Activated T-cell treated with anti-CD3 and anti-CD28 coated beads, Interleukin-2, amount 50 U/mL, for 4 hours (primary cell): ENCODE data around the gene YY1. TPM values are rescaled to one million over a fixed set of nuclear protein-coding genes. Genes with fewer than 3 reads are reported as not detected.
A peak's percentile ranks its signal among the peaks of the same experiment; 100 is the strongest.
"Not testable (repeated sequence)": the region's sequence is repeated elsewhere in the genome, so short reads cannot be mapped to it uniquely, and the experiment has no call there.

Experiments
- ATAC-seq, 2 donors: fragments of 200-7000 bp; cut with Tn5 transposase; one replicate each; pipeline ENCODE4 v1.10.0; 2021
- DNase-seq: peaks from one replicate; pipeline ENCODE4 v3.0.0-alpha.2; 2020
- H3K27me3 Mint-ChIP-seq: one replicate; pipeline ENCODE4 v1.8.0; 2021; ENCODE audit warnings: low read depth, mixed read lengths
- H3K36me3 Mint-ChIP-seq: one replicate; pipeline ENCODE4 v1.8.0; 2022; ENCODE audit warnings: mixed read lengths; ENCODE audit not compliant: insufficient read depth
- H3K4me1 Mint-ChIP-seq: one replicate; pipeline ENCODE4 v1.8.0; 2021; ENCODE audit warnings: low read depth, mixed read lengths
- H3K4me3 Mint-ChIP-seq: one replicate; pipeline ENCODE4 v1.8.0; 2021; ENCODE audit warnings: mild to moderate bottlenecking, moderate library complexity, mixed read lengths
- H3K9me3 Mint-ChIP-seq: one replicate; pipeline ENCODE4 v1.8.0; 2021; ENCODE audit warnings: mixed read lengths
- total RNA-seq, 3 donors: library from RNA; stranded (reverse); gene quantifications; one replicate each; pipeline ENCODE4 v1.2.1, GENCODE V29; 2021

The YY1 gene
- total RNA-seq, 3 donors from 2014 or later = 81.3 to 90.1 (median 88.3) TPM

DNA sequence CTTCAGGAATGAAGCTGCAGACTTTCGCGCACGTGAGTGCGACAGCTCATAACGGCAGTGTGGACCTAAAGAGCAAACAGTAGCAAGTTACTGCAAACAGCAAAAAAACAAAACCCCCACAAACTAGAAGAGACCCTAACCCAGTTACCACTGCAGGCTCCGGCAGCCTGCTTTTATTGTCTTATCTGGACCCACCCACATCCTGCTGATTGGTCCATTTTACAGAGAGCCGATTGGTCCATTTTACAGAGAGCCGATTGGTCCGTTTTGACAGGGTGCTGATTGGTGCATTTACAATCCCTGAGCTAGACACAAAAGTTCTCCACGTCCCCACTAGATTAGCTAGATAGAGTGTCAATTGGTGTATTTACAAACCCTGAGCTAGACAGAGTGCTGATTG is 31.4 kb upstream of the YY1 start:
- not testable (repeated sequence) for H3K9me3 Mint-ChIP-seq, H3K36me3 Mint-ChIP-seq, DNase-seq, ATAC-seq, H3K4me3 Mint-ChIP-seq, H3K27me3 Mint-ChIP-seq, H3K4me1 Mint-ChIP-seq

DNA sequence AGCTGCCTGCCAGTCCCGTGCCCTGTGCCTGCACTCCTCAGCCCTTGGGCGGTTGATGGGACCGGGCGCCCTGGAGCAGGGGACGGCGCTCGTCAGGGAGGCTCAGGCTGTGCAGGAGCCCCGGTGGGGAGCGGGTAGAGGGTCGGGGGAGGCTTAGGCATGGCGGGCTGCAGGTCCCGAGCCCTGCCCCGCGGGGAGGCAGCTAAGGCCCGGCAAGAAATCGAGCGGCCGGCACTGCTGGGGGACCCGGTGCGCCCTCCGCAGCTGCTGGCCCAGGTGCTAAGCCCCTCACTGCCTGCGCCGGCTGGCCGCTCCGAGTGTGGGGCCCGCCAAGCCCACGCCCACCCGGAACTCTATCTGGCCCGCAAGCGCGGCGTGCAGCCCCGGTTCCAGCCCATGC is 30.8 kb upstream of the YY1 start:
- not testable (repeated sequence) for H3K27me3 Mint-ChIP-seq, H3K4me1 Mint-ChIP-seq, H3K4me3 Mint-ChIP-seq, ATAC-seq, H3K9me3 Mint-ChIP-seq, H3K36me3 Mint-ChIP-seq, DNase-seq

DNA sequence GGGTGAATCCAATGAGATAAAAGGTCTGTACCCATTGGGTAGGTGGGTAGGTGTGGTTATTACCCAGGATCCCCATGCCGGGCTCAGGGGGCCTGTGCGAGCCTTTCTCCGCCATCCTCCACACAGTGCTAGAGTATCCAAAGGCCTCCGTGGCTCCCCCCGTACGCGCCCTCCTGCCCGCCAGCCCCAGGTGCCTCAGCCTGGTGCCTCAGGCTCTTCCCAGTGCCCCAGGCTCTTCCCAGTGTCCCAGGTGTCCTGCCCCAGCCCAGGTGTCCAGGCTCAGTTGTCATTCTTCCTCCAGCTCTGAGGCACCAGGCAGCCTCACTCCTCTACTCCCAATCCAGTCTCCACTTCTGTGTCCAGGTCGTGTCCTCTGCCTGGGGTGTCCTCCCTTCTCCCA is 27.6 kb upstream of the YY1 start:
- no peaks in the 10 kb centered on the region for H3K27me3 Mint-ChIP-seq
- H3K9me3 Mint-ChIP-seq = no peaks in the 10 kb centered on the region
- H3K4me1 Mint-ChIP-seq = peaks cover 16% of the 10 kb centered on the region
- no peaks in the 10 kb centered on the region for H3K36me3 Mint-ChIP-seq
- ATAC-seq (no peak), DNase-seq (no peak)
- no peak overlapping the region for H3K4me3 Mint-ChIP-seq

DNA sequence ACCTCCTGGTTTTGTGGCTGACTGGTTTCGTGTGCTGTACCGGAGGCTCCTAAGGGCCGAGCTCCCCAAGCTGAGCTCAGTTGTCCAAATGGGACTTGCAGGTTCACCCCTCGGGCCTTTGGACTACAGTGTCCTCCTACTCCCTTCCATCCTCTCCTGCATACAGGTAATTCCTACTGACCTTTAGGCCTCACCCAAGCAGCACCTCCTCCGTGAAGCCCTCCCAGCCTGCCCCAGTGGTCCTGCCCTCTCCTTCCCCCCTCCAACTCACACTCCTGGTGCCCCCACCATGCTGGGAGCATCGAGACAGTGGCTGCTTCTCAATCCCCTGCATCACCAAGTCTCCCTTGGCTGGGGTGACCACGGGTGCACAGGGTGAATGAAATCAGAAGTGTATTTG is 27.1 kb upstream of the YY1 start:
- Mint-ChIP-seq H3K9me3 (no peaks in the 10 kb centered on the region), H3K36me3 (no peaks in the 10 kb centered on the region), H3K4me1 (peaks cover 16% of the 10 kb centered on the region), H3K4me3 (no peak overlapping the region), H3K27me3 (no peaks in the 10 kb centered on the region)
- no peak for ATAC-seq
- no peak for DNase-seq

DNA sequence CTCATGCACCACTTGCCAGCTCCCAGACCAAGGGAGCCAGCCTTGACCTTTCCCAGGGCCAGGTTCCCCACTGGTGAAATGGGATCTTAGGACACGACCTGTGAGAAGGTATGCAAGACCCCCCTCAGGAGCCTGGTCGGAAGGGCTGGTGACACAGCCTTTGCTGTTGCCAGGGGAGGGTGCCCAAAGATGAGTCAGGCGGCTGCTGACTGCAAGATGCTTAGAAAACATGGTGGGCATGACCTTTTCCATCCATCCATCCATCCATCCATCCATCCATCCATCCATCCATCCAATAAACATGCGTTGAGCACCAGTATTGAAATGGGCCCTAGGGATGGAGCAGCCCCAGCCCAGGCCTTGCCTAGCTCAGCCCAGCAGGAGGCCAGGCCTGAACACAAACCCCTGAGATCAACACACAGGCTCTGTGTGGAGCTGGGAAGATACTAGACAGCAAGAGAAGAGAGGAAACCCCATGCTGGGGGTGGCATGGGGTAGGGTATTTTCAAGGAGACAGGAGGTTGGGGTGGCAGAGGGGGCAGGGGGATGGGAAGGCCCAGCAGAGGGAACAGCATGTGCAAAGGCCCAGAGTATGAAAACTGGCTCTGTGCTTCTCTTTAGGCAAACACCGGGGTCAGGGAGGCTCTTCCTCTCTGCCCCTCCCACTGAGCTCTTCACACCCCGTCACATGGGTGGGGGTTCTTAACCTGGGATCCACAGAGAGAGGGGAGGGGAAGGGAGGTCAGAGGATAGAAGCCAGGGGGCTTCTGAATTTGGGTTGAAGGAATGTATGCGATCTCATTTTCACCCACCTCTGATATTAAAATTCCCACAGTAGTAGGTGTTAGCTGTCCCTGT is 26.2 kb upstream of the YY1 start:
- no peaks in the 10 kb centered on the region for H3K9me3 Mint-ChIP-seq
- H3K27me3 Mint-ChIP-seq = no peaks in the 10 kb centered on the region
- no peaks in the 10 kb centered on the region for H3K36me3 Mint-ChIP-seq
- DNase-seq = no peak
- ATAC-seq = no peak
- peaks cover 16% of the 10 kb centered on the region for H3K4me1 Mint-ChIP-seq
- H3K4me3 Mint-ChIP-seq = peak overlapping the region; percentile 82

DNA sequence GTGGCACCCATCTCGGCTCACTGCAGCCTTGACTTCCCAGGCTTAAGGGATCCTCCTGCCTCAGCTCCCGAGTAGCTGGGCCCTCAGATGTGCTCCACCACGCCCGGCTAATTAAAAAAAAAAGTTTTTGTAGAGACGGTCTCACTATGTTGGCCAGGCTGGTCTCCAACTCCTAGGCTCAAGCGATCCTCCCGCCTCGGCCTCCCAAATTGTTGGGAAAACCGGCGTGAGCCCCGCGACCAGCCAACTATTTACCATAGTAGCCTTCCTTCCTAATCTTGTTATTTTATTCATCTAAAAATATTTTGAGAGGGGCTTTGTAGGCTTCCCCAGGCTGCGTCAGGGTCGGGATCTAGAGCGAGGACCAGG is 25.4 kb upstream of the YY1 start:
- H3K4me3 Mint-ChIP-seq = peak overlapping the region; percentile 82
- ATAC-seq (no peak), DNase-seq (no peak)
- H3K4me1 Mint-ChIP-seq = peaks cover 16% of the 10 kb centered on the region
- H3K36me3 Mint-ChIP-seq = no peaks in the 10 kb centered on the region
- no peaks in the 10 kb centered on the region for H3K27me3 Mint-ChIP-seq
- no peaks in the 10 kb centered on the region for H3K9me3 Mint-ChIP-seq

DNA sequence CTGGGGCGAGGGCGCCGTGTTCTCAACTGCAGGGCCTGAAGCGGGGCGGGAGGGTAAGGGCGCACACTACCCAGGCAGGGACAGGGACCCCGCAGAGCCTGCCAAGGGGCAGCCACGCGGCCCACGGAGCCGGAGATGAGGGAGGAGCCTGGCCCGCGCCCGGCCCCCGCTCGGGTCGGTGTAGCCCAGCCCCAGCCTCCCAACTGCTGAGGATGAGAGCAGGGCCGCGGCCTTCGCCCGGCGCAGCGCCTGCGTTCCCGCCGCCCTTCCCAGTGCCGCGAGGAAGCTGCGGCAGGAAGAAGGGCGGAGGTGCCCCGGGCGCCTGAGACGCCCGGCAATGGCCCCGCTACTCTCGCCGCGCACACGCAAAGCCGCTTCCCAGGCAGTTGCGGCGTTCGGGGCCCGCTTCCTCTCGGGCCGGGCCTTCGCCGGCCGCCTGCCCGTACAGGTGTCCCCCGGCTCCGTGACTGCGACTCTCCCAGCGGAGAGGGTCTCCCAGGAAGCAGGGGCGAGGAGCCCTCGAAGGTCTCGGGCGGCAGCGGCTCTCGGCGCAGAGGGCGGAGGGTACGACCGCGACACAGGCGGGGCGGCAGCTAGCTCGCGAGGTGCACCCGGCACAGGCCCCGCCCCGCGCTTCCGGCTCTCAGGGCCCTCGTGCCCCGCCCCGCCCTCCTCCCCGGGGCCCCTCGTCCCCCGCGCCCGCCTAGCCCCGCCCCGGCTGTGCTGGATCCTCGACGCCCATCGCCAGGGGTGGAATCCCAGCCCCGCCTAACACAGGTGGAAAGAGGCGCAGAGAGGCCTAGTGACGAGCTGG is 24.8 kb upstream of the YY1 start:
- H3K27me3 Mint-ChIP-seq = no peaks in the 10 kb centered on the region
- DNase-seq (peak; percentile 91), ATAC-seq (peak; percentile 96 to 97)
- peak overlapping the region; percentile 82 for H3K4me3 Mint-ChIP-seq
- H3K4me1 Mint-ChIP-seq = peaks cover 16% of the 10 kb centered on the region
- no peaks in the 10 kb centered on the region for H3K36me3 Mint-ChIP-seq
- H3K9me3 Mint-ChIP-seq = no peaks in the 10 kb centered on the region

DNA sequence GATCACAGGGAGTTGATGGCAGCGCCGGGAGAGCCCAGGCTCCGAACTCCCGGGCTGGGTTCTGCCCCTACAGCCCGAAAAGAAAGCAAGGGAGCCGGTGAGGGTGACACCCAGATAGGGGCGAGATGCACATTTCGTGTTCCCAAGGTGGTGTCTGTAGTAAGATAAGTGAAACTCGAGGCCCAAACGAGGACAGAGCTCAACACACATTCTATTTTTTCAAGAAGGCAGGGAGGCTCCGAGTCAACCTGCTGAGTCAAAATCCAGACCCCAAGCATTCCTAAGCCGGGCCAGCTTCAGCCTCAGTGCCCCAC is 24.2 kb upstream of the YY1 start:
- no peaks in the 10 kb centered on the region for H3K27me3 Mint-ChIP-seq
- H3K4me1 Mint-ChIP-seq = peaks cover 16% of the 10 kb centered on the region
- ATAC-seq (no peak), DNase-seq (no peak)
- H3K9me3 Mint-ChIP-seq = no peaks in the 10 kb centered on the region
- peak overlapping the region; percentile 82 for H3K4me3 Mint-ChIP-seq
- H3K36me3 Mint-ChIP-seq = no peaks in the 10 kb centered on the region

DNA sequence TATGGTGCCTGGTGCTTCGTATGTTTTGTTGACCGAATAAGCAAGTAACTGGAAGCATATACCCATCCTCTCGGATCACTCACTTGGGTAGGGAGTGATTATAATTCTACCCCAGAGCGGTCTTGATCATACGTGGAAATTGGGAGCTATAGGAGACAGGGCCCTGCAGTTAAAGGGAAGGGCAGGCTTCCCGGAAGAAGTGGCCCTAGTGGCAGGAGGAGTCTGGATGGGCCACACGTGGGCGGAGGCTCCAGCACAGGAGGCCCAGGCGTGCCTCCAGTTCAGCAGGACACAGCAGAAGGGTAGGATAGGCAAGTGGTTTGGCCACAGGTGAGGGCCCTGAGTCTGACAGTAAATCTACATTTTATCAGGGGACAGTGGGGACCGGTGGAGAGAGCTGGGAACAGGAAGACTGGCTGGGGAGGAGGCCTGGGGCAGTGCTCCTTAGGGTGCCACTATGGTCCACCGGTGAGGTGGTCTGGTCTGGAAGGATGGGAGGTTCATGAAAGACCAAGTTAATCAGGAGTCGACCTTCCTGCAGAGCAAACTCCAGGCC is 23.5 kb upstream of the YY1 start:
- no peak for DNase-seq
- H3K4me3 Mint-ChIP-seq = peak overlapping the region; percentile 82

DNA sequence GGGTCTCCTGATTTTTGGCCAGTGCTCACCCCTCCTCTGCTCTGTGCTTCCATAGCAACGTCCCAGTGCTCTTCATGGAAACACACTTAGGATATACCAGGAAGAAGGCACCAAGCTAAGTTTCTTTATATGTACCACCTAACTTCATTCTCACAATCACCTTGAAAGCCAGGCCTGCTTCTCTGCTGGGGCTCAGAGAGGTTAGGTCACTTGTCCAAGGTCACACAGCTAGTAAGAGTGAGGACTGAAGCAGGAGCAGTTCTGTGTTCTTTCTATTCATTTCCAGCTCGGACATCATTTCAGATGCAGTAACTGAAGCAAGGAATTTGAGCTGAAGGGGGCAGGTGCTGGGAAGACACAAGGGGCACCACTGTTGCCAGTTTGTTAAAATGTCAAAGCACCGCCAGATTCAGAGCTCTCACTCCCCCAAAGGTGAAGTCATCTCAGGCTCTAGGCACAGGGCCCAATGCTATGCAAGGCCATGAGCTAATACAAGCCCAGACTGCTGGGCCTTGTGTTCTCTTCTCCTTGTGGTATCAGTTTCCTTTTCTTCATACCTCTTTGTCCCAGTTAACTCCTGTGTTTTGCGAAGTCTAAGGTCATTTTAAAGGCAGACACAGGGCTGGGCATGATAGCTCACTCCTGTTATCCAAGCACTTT is 19.7 kb upstream of the YY1 start:
- ATAC-seq (no peak), DNase-seq (no peak)
- Mint-ChIP-seq H3K4me1 (peaks cover 8% of the 10 kb centered on the region), H3K27me3 (no peaks in the 10 kb centered on the region), H3K9me3 (no peaks in the 10 kb centered on the region), H3K4me3 (no peak overlapping the region), H3K36me3 (no peaks in the 10 kb centered on the region)

More for the DNA sequence above, 23.5 kb upstream of the YY1 start:
- no peaks in the 10 kb centered on the region for H3K27me3 Mint-ChIP-seq
- ATAC-seq = no peak
- H3K4me1 Mint-ChIP-seq = peaks cover 16% of the 10 kb centered on the region
- no peaks in the 10 kb centered on the region for H3K9me3 Mint-ChIP-seq
- H3K36me3 Mint-ChIP-seq = no peaks in the 10 kb centered on the region

DNA sequence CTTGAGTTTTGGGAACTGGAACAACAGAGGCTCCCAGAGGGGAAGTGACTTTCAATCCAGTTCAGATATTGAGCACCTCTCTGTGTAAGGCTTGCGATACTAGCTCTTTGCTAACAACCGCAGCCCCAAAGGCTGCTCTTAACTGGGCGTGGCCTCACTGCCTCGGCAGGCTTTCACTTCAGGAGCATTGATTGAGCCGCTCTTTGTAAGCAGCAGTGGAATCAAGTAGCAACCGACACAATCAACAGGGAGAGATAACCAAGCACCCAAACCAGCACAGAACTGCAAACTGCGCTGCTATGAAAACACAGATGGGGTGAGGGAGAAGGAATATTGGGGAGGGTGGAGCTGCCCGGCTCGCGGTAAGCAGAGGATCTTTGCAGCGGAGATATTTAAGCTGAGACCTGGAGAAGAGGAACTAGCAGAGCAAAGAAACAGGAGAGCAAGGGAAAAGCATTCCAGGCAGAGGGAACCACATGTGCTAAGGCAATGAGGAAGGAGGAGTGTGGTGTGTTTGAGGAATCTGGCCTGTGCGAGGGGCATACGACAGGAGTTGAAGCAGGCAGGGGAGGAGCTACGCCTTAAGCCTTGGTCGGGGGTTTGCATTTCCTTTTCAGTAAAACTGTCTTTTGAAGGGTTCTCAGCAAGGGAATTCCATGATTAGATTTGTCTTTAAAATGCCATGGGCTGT is 17.3 kb upstream of the YY1 start:
- H3K4me3 Mint-ChIP-seq = no peak overlapping the region
- H3K4me1 Mint-ChIP-seq = no peaks in the 10 kb centered on the region
- peak; percentile 62 for DNase-seq
- no peaks in the 10 kb centered on the region for H3K27me3 Mint-ChIP-seq
- H3K36me3 Mint-ChIP-seq = no peaks in the 10 kb centered on the region
- no peaks in the 10 kb centered on the region for H3K9me3 Mint-ChIP-seq
- peak; percentile 94 to 95 for ATAC-seq

DNA sequence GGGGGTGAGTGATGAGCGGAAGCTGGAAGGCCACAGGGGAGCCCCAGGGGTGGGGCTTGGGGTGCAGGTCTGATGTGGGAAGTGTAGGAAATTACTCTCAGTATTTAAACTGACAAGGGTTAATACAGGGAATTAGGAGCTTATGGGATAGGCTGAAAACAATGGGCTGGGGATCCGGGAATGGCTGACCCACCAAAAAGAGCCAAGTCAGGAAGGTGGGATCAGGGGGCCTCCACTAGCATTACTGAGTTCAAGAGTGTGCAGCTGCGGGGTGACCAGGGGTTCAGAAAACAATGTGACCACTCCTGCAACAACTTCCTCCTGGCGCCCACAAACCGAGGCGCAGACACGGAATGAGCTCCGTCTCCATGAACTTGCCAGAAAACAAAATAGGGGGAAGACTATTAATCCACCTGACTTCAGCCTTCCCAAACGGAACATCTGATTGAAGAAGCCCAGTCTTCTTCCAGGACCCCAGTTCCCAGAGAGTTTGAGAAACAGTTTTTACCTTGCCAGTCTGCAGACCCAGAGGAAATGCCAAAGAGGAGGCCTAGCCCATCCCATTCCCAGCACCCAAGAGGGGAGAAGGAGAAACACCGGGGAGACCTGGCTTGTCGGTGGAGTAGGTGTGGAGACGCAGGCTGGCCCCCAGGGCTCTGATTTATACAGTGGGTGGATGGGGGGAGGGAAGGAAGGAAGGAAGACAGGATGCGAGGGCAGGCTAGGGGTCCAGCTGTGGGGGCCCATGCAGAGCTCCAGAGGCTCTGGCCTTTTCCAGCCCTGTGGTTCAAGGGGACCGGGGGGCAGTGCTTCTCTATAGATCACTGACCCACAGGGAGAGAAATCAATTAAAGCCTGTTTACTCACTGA is 16.5 kb upstream of the YY1 start:
- Mint-ChIP-seq H3K4me1 (no peaks in the 10 kb centered on the region), H3K9me3 (no peaks in the 10 kb centered on the region), H3K36me3 (no peaks in the 10 kb centered on the region), H3K4me3 (no peak overlapping the region), H3K27me3 (no peaks in the 10 kb centered on the region)
- DNase-seq (no peak), ATAC-seq (no peak)
